HCT116 (cell line): ENCODE data around the gene DOCK11. TPM values are rescaled to one million over a fixed set of nuclear protein-coding genes. Genes with fewer than 3 reads are reported as not detected.

Experiments used
- ATAC-seq: fragments of 200-7000 bp; cut with Tn5 transposase; 2 replicates; pipeline ENCODE4 v1.9.1; 2020; ENCODE audit warnings: mild to moderate bottlenecking, moderate library complexity
- BruUV-seq: library from RNA; stranded (reverse); fragments of 400-500 nt; replicated peaks from 2 replicates; lab custom pipeline; 2021; lab: Mats Ljungman, UMichigan
- CTCF ChIA-PET: fragments of 300-600 bp; sonication (Branson Sonifier 250); formaldehyde crosslinking; loops from one replicate; lab custom pipeline; 2021; ENCODE audit warnings: antibody characterized with exemption; lab: Charles Lee
- POLR2A ChIA-PET: fragments of 300-600, 350-600 bp; sonication (Branson Sonifier 250); formaldehyde crosslinking; loops from one replicate; lab custom pipeline; 2021; ENCODE audit warnings: antibody characterized with exemption; lab: Charles Lee
- RAD21 ChIA-PET, 2 experiments: fragments of 300-600 bp; sonication (Branson Sonifier 250); formaldehyde crosslinking; loops; one replicate each; lab custom pipeline; 2023; ENCODE audit warnings: low total read pairs in 2 of 2; ENCODE audit not compliant: uncharacterized antibody in 2 of 2, unreplicated experiment in 2 of 2, low non-redundant PET in 1 of 2; lab: Charles Lee
- DNase-seq: peaks from one replicate; pipeline ENCODE4 v3.0.0-alpha.2; 2010; ENCODE audit warnings: low read depth, low spot score
- H2AFZ ChIP-seq: fragments of 200-600 bp; shearing (Covaris generic), sonication (generic); 2 replicates; pipeline ENCODE4 v1.6.1; 2017; ENCODE audit warnings: low read depth, mixed run types, mixed read lengths, antibody characterized with exemption, low read length; ENCODE audit not compliant: poor library complexity, severe bottlenecking
- H3K27ac ChIP-seq: 2 replicates; pipeline ENCODE4 v1.5.1; 2012; ENCODE audit warnings: low read depth, low read length
- H3K27me3 ChIP-seq: fragments of 200-600 bp; sonication (generic); 2 replicates; pipeline ENCODE4 v1.6.1; 2016; ENCODE audit warnings: mixed run types, low read length, mixed read lengths; ENCODE audit not compliant: insufficient read depth
- H3K36me3 ChIP-seq, 2 experiments: fragments of 200-500 bp in 1 of 2; fragments of 200-600 bp in 1 of 2; sonication (Bioruptor generic) in 1 of 2; sonication (generic) in 1 of 2; 2 replicates each; pipeline versions ENCODE4 v1.5.1 to v1.6.1; 2014 to 2016; ENCODE audit warnings: low read length in 2 of 2, inconsistent platforms in 1 of 2, mixed read lengths in 1 of 2, mixed run types in 1 of 2; ENCODE audit not compliant: insufficient read depth in 2 of 2, control insufficient read depth in 1 of 2
- H3K4me1 ChIP-seq, 2 experiments: fragments of 200-600 bp in 1 of 2; sonication (generic) in 1 of 2; 2 replicates each; pipeline versions ENCODE4 v1.5.1 to v1.6.1; 2012 to 2017; ENCODE audit warnings: low read length in 2 of 2, inconsistent platforms in 1 of 2, mild to moderate bottlenecking in 1 of 2, mixed read lengths in 1 of 2, mixed run types in 1 of 2, moderate library complexity in 1 of 2; ENCODE audit not compliant: insufficient read depth in 2 of 2, control insufficient read depth in 1 of 2
- H3K4me2 ChIP-seq: fragments of 200-600 bp; sonication (generic); 2 replicates; pipeline ENCODE4 v1.6.1; 2017; ENCODE audit warnings: mixed run types, low read length, mixed read lengths
- H3K4me3 ChIP-seq, 2 experiments: fragments of 200-600 bp in 1 of 2; sonication (generic) in 1 of 2; replicated peaks in 1 of 2; 2 replicates each; pipeline ENCODE4 v1.5.1; 2011 to 2016; ENCODE audit warnings: low read length in 2 of 2, control low read depth in 1 of 2, low read depth in 1 of 2, mild to moderate bottlenecking in 1 of 2, mixed read lengths in 1 of 2, mixed run types in 1 of 2
- H3K79me2 ChIP-seq: fragments of 200-600 bp; sonication (generic); 2 replicates; pipeline ENCODE4 v1.6.1; 2017; ENCODE audit warnings: mild to moderate bottlenecking, mixed run types, low read length, moderate library complexity, mixed read lengths; ENCODE audit not compliant: insufficient read depth
- H3K9ac ChIP-seq: fragments of 200-600 bp; sonication (generic); 2 replicates; pipeline ENCODE4 v1.6.1; 2016; ENCODE audit warnings: low read length, mixed read lengths
- H3K9me2 ChIP-seq: fragments of 200-600 bp; sonication (generic), shearing (Covaris generic); 2 replicates; pipeline ENCODE4 v1.6.1; 2017; ENCODE audit warnings: mixed run types, mild to moderate bottlenecking, moderate library complexity; ENCODE audit not compliant: insufficient read depth
- H3K9me3 ChIP-seq, 2 experiments: fragments of 200-500 bp in 1 of 2; fragments of 200-600 bp in 1 of 2; sonication (Bioruptor generic) in 1 of 2; sonication (generic) in 1 of 2; 2 replicates each; pipeline ENCODE4 v1.6.1; 2014 to 2017; ENCODE audit warnings: low read length in 2 of 2, mixed read lengths in 2 of 2, inconsistent platforms in 1 of 2, low read depth in 1 of 2, mild to moderate bottlenecking in 1 of 2, mixed run types in 1 of 2, moderate library complexity in 1 of 2; ENCODE audit not compliant: control insufficient read depth in 1 of 2, insufficient read depth in 1 of 2
- H4K20me1 ChIP-seq: fragments of 200-600 bp; sonication (generic), shearing (Covaris generic); 2 replicates; pipeline ENCODE4 v1.6.1; 2017; ENCODE audit warnings: mixed run types, mild to moderate bottlenecking, moderate library complexity; ENCODE audit not compliant: insufficient read depth
- ATF3 ChIP-seq: IDR thresholded peaks from 2 replicates; pipeline ENCODE4 v1.6.1; 2012
- CEBPB ChIP-seq: IDR thresholded peaks from 2 replicates; pipeline ENCODE4 v1.6.1; 2012; ENCODE audit warnings: low read depth
- CTCF ChIP-seq, 3 experiments: fragments of 200-600 bp in 1 of 3; sonication (generic) in 1 of 3; IDR thresholded peaks in 2 of 3; conservative IDR thresholded peaks in 1 of 3; 2 replicates each; pipeline ENCODE4 v1.5.1; 2012 to 2017; ENCODE audit warnings: low read depth in 2 of 3, low read length in 2 of 3, antibody characterized with exemption in 1 of 3, borderline replicate concordance in 1 of 3, control low read depth in 1 of 3, mild to moderate bottlenecking in 1 of 3, mixed read lengths in 1 of 3, mixed run types in 1 of 3, moderate library complexity in 1 of 3; ENCODE audit not compliant: insufficient read depth in 1 of 3
- EGR1 ChIP-seq: IDR thresholded peaks from 2 replicates; pipeline ENCODE4 v1.6.1; 2012; ENCODE audit warnings: low read depth
- ELF1 ChIP-seq: IDR thresholded peaks from 2 replicates; pipeline ENCODE4 v1.6.1; 2012; ENCODE audit warnings: low read depth, borderline replicate concordance
- EZH2 ChIP-seq: fragments of 200-600 bp; sonication (generic); IDR thresholded peaks from 2 replicates; pipeline ENCODE4 v1.6.1; 2017; ENCODE audit warnings: antibody characterized with exemption, mixed run types
- EZH2phosphoT487 ChIP-seq: fragments of 200-600 bp; IDR thresholded peaks from 2 replicates; pipeline ENCODE4 v1.6.1; 2018; ENCODE audit warnings: antibody characterized with exemption, borderline replicate concordance
- FOSL1 ChIP-seq: IDR thresholded peaks from 2 replicates; pipeline ENCODE4 v1.6.1; 2012; ENCODE audit warnings: low read depth
- JUND ChIP-seq: IDR thresholded peaks from 2 replicates; pipeline ENCODE4 v1.6.1; 2012
- MAX ChIP-seq: IDR thresholded peaks from 2 replicates; pipeline ENCODE4 v1.6.1; 2012
- POLR2A ChIP-seq: IDR thresholded peaks from 2 replicates; pipeline ENCODE4 v1.7.0; 2011; ENCODE audit warnings: borderline replicate concordance; ENCODE audit not compliant: insufficient read depth, insufficient read length; ENCODE audit errors: extremely low read depth
- POLR2AphosphoS5 ChIP-seq: IDR thresholded peaks from 2 replicates; pipeline ENCODE4 v1.6.1; 2011; ENCODE audit warnings: mild to moderate bottlenecking, low read depth, low read length, moderate library complexity
- RAD21 ChIP-seq: IDR thresholded peaks from 2 replicates; pipeline ENCODE4 v1.6.1; 2012; ENCODE audit warnings: low read depth, mild to moderate bottlenecking
- REST ChIP-seq: IDR thresholded peaks from 2 replicates; pipeline ENCODE4 v1.6.1; 2012; ENCODE audit warnings: low read depth
- SIN3A ChIP-seq: IDR thresholded peaks from 2 replicates; pipeline ENCODE4 v1.6.1; 2012; ENCODE audit warnings: low read depth
- SP1 ChIP-seq: IDR thresholded peaks from 2 replicates; pipeline ENCODE4 v1.6.1; 2012; ENCODE audit warnings: low read depth
- SRF ChIP-seq: IDR thresholded peaks from 2 replicates; pipeline ENCODE4 v1.6.1; 2012; ENCODE audit warnings: low read depth
- TCF7L2 ChIP-seq: IDR thresholded peaks from 2 replicates; pipeline ENCODE4 v1.7.0; 2011; ENCODE audit warnings: borderline replicate concordance, inconsistent platforms; ENCODE audit not compliant: insufficient read depth, insufficient read length; ENCODE audit errors: extremely low read depth
- YY1 ChIP-seq: IDR thresholded peaks from 2 replicates; pipeline ENCODE4 v1.6.1; 2011; ENCODE audit warnings: low read length, low read depth, moderate library complexity, mild to moderate bottlenecking; ENCODE audit not compliant: insufficient replicate concordance; ENCODE audit errors: extremely low read depth
- ZFX ChIP-seq: fragments of 450-650 bp; IDR thresholded peaks from 2 replicates; pipeline ENCODE4 v1.6.1; 2017
- ZNF274 ChIP-seq: fragments of 200-500 bp; sonication (Bioruptor generic); IDR thresholded peaks from 2 replicates; pipeline ENCODE4 v1.6.1; 2014; ENCODE audit warnings: mild to moderate bottlenecking, low read depth, low read length, inconsistent platforms
- intact Hi-C: fragments of 100-400 bp; cut with micrococcal nuclease; formaldehyde crosslinking; loops from 2 replicates; pipeline ENCODE4 v1.10.0; 2022
- total RNA-seq: library from RNA; stranded (reverse); gene quantifications from one replicate; pipeline ENCODE4 v1.2.1, GENCODE V29; 2021; ENCODE audit not compliant: unreplicated experiment

DOCK11 gene
- total RNA-seq, 1 experiment from 2014 or later, result 0.59 TPM

GRCh38 chrX:118603981-118604380, 108.4 kb downstream of the DOCK11 start:
- BruUV-seq, result no TSS peak
- Histone ChIP-seq H3K27ac (no peak overlapping the region), H3K27me3 (no peaks in the 10 kb centered on the region), H3K9me3 (no peaks in the 10 kb centered on the region), H3K4me1 (no peaks in the 10 kb centered on the region), H4K20me1 (no peaks in the 10 kb centered on the region), H3K36me3 (no peaks in the 10 kb centered on the region), H3K4me2 (peak overlapping the region; percentile 36; the same call in 1 of the 2 replicates), H3K9ac (no peak overlapping the region), H3K4me3 (no peak overlapping the region), H3K9me2 (no peaks in the 10 kb centered on the region), H2AFZ (peak overlapping the region; percentile 45), H3K79me2 (no peaks in the 10 kb centered on the region)
- DNase-seq (peak; percentile 46), ATAC-seq (peak; percentile 82)
- RAD21 ChIA-PET, result no interaction called here
- intact Hi-C loops, result loop anchor here (2.0 kb wide), 2 partner anchors 145 to 203 kb away; no protein-coding TSS in a partner anchor
- CTCF ChIA-PET, result interaction anchor here (1.0 kb wide), 1 partner anchor 203 kb away, joined by 3 read pairs; no protein-coding TSS in a partner anchor
- POLR2A ChIA-PET, result no interaction called here
- TF ChIP-seq SIN3A, result no peak
- no peak for TF ChIP-seq FOSL1
- peak; percentile 72 for TF ChIP-seq RAD21
- 0 out of 2 replicates have a peak, but pooled peaks have one; percentile 18 for TF ChIP-seq SRF
- TF ChIP-seq EGR1, result no peak
- no peak for TF ChIP-seq ZFX
- no peak for TF ChIP-seq REST
- TF ChIP-seq ZNF274, result no peak
- TF ChIP-seq SP1, result no peak
- no peak for TF ChIP-seq EZH2
- TF ChIP-seq ELF1, result no peak
- no peak for TF ChIP-seq TCF7L2
- TF ChIP-seq ATF3, result no peak
- TF ChIP-seq POLR2A, result no peak
- TF ChIP-seq CTCF (IDR thresholded peaks at IDR 0.05 in 2 of 3, conservative IDR thresholded peaks at IDR 0.05 in 1 of 3; ENCODE audit: borderline replicate concordance in 1 of 3, insufficient read depth in 1 of 3, low read depth in 2 of 3, low read length in 2 of 3), result peak; percentile 47 to 70 (median 70); a peak in 5 of 6 replicates
- no peak for TF ChIP-seq JUND
- peak; percentile 59; the same call in 1 of the 2 replicates for TF ChIP-seq CEBPB
- no peak for TF ChIP-seq EZH2phosphoT487
- no peak for TF ChIP-seq POLR2AphosphoS5
- TF ChIP-seq YY1, result peak; percentile 84
- TF ChIP-seq MAX, result no peak
